ENCODE results near the gene SLC13A5.
"Not testable (repeated sequence)": the region's sequence is repeated elsewhere in the genome, so short reads cannot be mapped to it uniquely, and the experiment has no call there.

Gene SLC13A5

GRCh38 chr17:6667516-6667915 lies 45.7 kb downstream of the SLC13A5 start:
- H3K36me3 ChIP-seq (ENCODE audit: control insufficient read depth, insufficient read depth, low read length), result no peaks in the 10 kb centered on the region
- H3K4me3 ChIP-seq (ENCODE audit: insufficient read depth, low read depth, low read length), result no peak overlapping the region
- no peaks in the 10 kb centered on the region for H3K9me3 ChIP-seq (ENCODE audit: control insufficient read depth, low read length)
- H3K27ac ChIP-seq (ENCODE audit: insufficient read depth, low read depth, low read length, poor library complexity, severe bottlenecking), result no peak overlapping the region
- no peaks in the 10 kb centered on the region for H3K27me3 ChIP-seq (ENCODE audit: control insufficient read depth, insufficient read depth, low read length, poor library complexity, severe bottlenecking)
- H3K4me1 ChIP-seq (ENCODE audit: control insufficient read depth, insufficient read depth, low read length), result no peaks in the 10 kb centered on the region
- WGBS, 2 experiments, result 85 to 87% methylated on average over 6 of the region's 6 CpGs

- H3K27me3 ChIP-seq (ENCODE audit: control insufficient read depth, insufficient read depth, low read length, poor library complexity, severe bottlenecking), result peaks cover 2% of the 10 kb centered on the region
- H3K4me3 ChIP-seq (ENCODE audit: insufficient read depth, low read depth, low read length), result no peak overlapping the region
- H3K4me1 ChIP-seq (ENCODE audit: control insufficient read depth, insufficient read depth, low read length), result no peaks in the 10 kb centered on the region
- H3K9me3 ChIP-seq (ENCODE audit: control insufficient read depth, low read length), result no peaks in the 10 kb centered on the region
- WGBS, 2 experiments, result 93 to 96% methylated on average over 6 of the region's 6 CpGs
- no peaks in the 10 kb centered on the region for H3K36me3 ChIP-seq (ENCODE audit: control insufficient read depth, insufficient read depth, low read length)
- H3K27ac ChIP-seq (ENCODE audit: insufficient read depth, low read depth, low read length, poor library complexity, severe bottlenecking), result no peak overlapping the region
These were observed 46.6 kb downstream of the SLC13A5 start for GRCh38 chr17:6666557-6666956.

GRCh38 chr17:6666077-6666521 lies 47.1 kb downstream of the SLC13A5 start:
- H3K9me3 ChIP-seq (ENCODE audit: control insufficient read depth, low read length), result no peaks in the 10 kb centered on the region
- H3K27ac ChIP-seq (ENCODE audit: insufficient read depth, low read depth, low read length, poor library complexity, severe bottlenecking), result no peak overlapping the region
- WGBS, 2 experiments, result 28 to 31% methylated on average over 9 of the region's 9 CpGs
- H3K27me3 ChIP-seq (ENCODE audit: control insufficient read depth, insufficient read depth, low read length, poor library complexity, severe bottlenecking), result peaks cover 4% of the 10 kb centered on the region
- no peak overlapping the region for H3K4me3 ChIP-seq (ENCODE audit: insufficient read depth, low read depth, low read length)
- no peaks in the 10 kb centered on the region for H3K4me1 ChIP-seq (ENCODE audit: control insufficient read depth, insufficient read depth, low read length)
- no peaks in the 10 kb centered on the region for H3K36me3 ChIP-seq (ENCODE audit: control insufficient read depth, insufficient read depth, low read length)

- H3K4me3 ChIP-seq (ENCODE audit: insufficient read depth, low read depth, low read length); H3K36me3 ChIP-seq (ENCODE audit: control insufficient read depth, insufficient read depth, low read length); H3K27ac ChIP-seq (ENCODE audit: insufficient read depth, low read depth, low read length, poor library complexity, severe bottlenecking); H3K9me3 ChIP-seq (ENCODE audit: control insufficient read depth, low read length); H3K4me1 ChIP-seq (ENCODE audit: control insufficient read depth, insufficient read depth, low read length): not testable (repeated sequence)
- 87 to 95% methylated on average over 14 of the region's 14 CpGs for WGBS, 2 experiments
- peaks cover 27% of the 10 kb centered on the region for H3K27me3 ChIP-seq (ENCODE audit: control insufficient read depth, insufficient read depth, low read length, poor library complexity, severe bottlenecking)
These were observed 50.0 kb downstream of the SLC13A5 start for GRCh38 chr17:6663200-6663599.

GRCh38 chr17:6661464-6661848 lies 51.7 kb downstream of the SLC13A5 start:
- WGBS, 2 experiments, result 91 to 100% methylated on average over 2 of the region's 2 CpGs
- peaks cover 44% of the 10 kb centered on the region for H3K27me3 ChIP-seq (ENCODE audit: control insufficient read depth, insufficient read depth, low read length, poor library complexity, severe bottlenecking)
- no peaks in the 10 kb centered on the region for H3K9me3 ChIP-seq (ENCODE audit: control insufficient read depth, low read length)
- H3K4me3 ChIP-seq (ENCODE audit: insufficient read depth, low read depth, low read length), result no peak overlapping the region
- H3K27ac ChIP-seq (ENCODE audit: insufficient read depth, low read depth, low read length, poor library complexity, severe bottlenecking), result no peak overlapping the region
- H3K4me1 ChIP-seq (ENCODE audit: control insufficient read depth, insufficient read depth, low read length), result no peaks in the 10 kb centered on the region
- H3K36me3 ChIP-seq (ENCODE audit: control insufficient read depth, insufficient read depth, low read length), result no peaks in the 10 kb centered on the region

- Histone ChIP-seq H3K27ac (ENCODE audit: insufficient read depth, low read depth, low read length, poor library complexity, severe bottlenecking) (no peak overlapping the region), H3K4me1 (ENCODE audit: control insufficient read depth, insufficient read depth, low read length) (no peaks in the 10 kb centered on the region), H3K36me3 (ENCODE audit: control insufficient read depth, insufficient read depth, low read length) (no peaks in the 10 kb centered on the region), H3K27me3 (ENCODE audit: control insufficient read depth, insufficient read depth, low read length, poor library complexity, severe bottlenecking) (peaks cover 49% of the 10 kb centered on the region), H3K4me3 (ENCODE audit: insufficient read depth, low read depth, low read length) (no peak overlapping the region), H3K9me3 (ENCODE audit: control insufficient read depth, low read length) (no peaks in the 10 kb centered on the region)
- 81 to 84% methylated on average over 11 of the region's 11 CpGs for WGBS, 2 experiments
These were observed 52.2 kb downstream of the SLC13A5 start for GRCh38 chr17:6660805-6661463.

GRCh38 chr17:6660101-6660500 lies 53.1 kb downstream of the SLC13A5 start:
- no peak overlapping the region for H3K27ac ChIP-seq (ENCODE audit: insufficient read depth, low read depth, low read length, poor library complexity, severe bottlenecking)
- no peaks in the 10 kb centered on the region for H3K36me3 ChIP-seq (ENCODE audit: control insufficient read depth, insufficient read depth, low read length)
- H3K4me1 ChIP-seq (ENCODE audit: control insufficient read depth, insufficient read depth, low read length), result peaks cover 4% of the 10 kb centered on the region
- no peak overlapping the region for H3K4me3 ChIP-seq (ENCODE audit: insufficient read depth, low read depth, low read length)
- H3K27me3 ChIP-seq (ENCODE audit: control insufficient read depth, insufficient read depth, low read length, poor library complexity, severe bottlenecking), result peaks cover 58% of the 10 kb centered on the region
- 86 to 89% methylated on average over 9 of the region's 9 CpGs for WGBS, 2 experiments
- H3K9me3 ChIP-seq (ENCODE audit: control insufficient read depth, low read length), result no peaks in the 10 kb centered on the region

- 93 to 99% methylated on average over 2 of the region's 5 CpGs for WGBS, 2 experiments
These were observed 54.8 kb downstream of the SLC13A5 start for GRCh38 chr17:6658411-6658810.

GRCh38 chr17:6657633-6658287 lies 55.4 kb downstream of the SLC13A5 start:
- WGBS, 2 experiments, result 73 to 82% methylated on average over 18 of the region's 18 CpGs
- Histone ChIP-seq H3K27ac (ENCODE audit: insufficient read depth, low read depth, low read length, poor library complexity, severe bottlenecking) (no peak overlapping the region), H3K4me1 (ENCODE audit: control insufficient read depth, insufficient read depth, low read length) (peaks cover 24% of the 10 kb centered on the region), H3K27me3 (ENCODE audit: control insufficient read depth, insufficient read depth, low read length, poor library complexity, severe bottlenecking) (peaks cover 80% of the 10 kb centered on the region), H3K4me3 (ENCODE audit: insufficient read depth, low read depth, low read length) (no peak overlapping the region), H3K36me3 (ENCODE audit: control insufficient read depth, insufficient read depth, low read length) (no peaks in the 10 kb centered on the region), H3K9me3 (ENCODE audit: control insufficient read depth, low read length) (no peaks in the 10 kb centered on the region)

More at GRCh38 chr17:6658411-6658810, 54.8 kb downstream of the SLC13A5 start:
- Histone ChIP-seq H3K27me3 (ENCODE audit: control insufficient read depth, insufficient read depth, low read length, poor library complexity, severe bottlenecking) (peaks cover 75% of the 10 kb centered on the region), H3K4me1 (ENCODE audit: control insufficient read depth, insufficient read depth, low read length) (peaks cover 19% of the 10 kb centered on the region)
- H3K36me3 ChIP-seq (ENCODE audit: control insufficient read depth, insufficient read depth, low read length); H3K9me3 ChIP-seq (ENCODE audit: control insufficient read depth, low read length); H3K4me3 ChIP-seq (ENCODE audit: insufficient read depth, low read depth, low read length); H3K27ac ChIP-seq (ENCODE audit: insufficient read depth, low read depth, low read length, poor library complexity, severe bottlenecking): not testable (repeated sequence)

- H3K36me3 ChIP-seq (ENCODE audit: control insufficient read depth, insufficient read depth, low read length); H3K9me3 ChIP-seq (ENCODE audit: control insufficient read depth, low read length); H3K27ac ChIP-seq (ENCODE audit: insufficient read depth, low read depth, low read length, poor library complexity, severe bottlenecking): not testable (repeated sequence)
- peaks cover 31% of the 10 kb centered on the region for H3K4me1 ChIP-seq (ENCODE audit: control insufficient read depth, insufficient read depth, low read length)
- peaks cover 80% of the 10 kb centered on the region for H3K27me3 ChIP-seq (ENCODE audit: control insufficient read depth, insufficient read depth, low read length, poor library complexity, severe bottlenecking)
- H3K4me3 ChIP-seq (ENCODE audit: insufficient read depth, low read depth, low read length), result peak overlapping the region; percentile 29
- WGBS, 2 experiments, result 4 to 6% methylated on average over 37 to 51 of the region's 55 CpGs
These were observed 56.2 kb downstream of the SLC13A5 start for GRCh38 chr17:6656797-6657632.
